ENCODE measurements around the gene STK25. TPM values are rescaled to one million over a fixed set of nuclear protein-coding genes. Genes with fewer than 3 reads are reported as not detected.

STK25 gene
- total and polyA plus RNA-seq, 3 donors from 2014 or later: 200 to 250 (median 224) TPM

- intact Hi-C loops (cut with DNase I; ENCODE audit: low total_unique reads): no loop called here
- TF ChIP-seq, protein P1, sequence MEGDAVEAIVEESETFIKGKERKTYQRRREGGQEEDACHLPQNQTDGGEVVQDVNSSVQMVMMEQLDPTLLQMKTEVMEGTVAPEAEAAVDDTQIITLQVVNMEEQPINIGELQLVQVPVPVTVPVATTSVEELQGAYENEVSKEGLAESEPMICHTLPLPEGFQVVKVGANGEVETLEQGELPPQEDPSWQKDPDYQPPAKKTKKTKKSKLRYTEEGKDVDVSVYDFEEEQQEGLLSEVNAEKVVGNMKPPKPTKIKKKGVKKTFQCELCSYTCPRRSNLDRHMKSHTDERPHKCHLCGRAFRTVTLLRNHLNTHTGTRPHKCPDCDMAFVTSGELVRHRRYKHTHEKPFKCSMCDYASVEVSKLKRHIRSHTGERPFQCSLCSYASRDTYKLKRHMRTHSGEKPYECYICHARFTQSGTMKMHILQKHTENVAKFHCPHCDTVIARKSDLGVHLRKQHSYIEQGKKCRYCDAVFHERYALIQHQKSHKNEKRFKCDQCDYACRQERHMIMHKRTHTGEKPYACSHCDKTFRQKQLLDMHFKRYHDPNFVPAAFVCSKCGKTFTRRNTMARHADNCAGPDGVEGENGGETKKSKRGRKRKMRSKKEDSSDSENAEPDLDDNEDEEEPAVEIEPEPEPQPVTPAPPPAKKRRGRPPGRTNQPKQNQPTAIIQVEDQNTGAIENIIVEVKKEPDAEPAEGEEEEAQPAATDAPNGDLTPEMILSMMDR (IDR thresholded peaks at IDR 0.05): no peak
- no peak for TF ChIP-seq POLR2A (IDR thresholded peaks at IDR 0.05)
- Histone ChIP-seq H3K4me1 (peaks cover 17% of the 10 kb centered on the region), H3K27me3 (no peaks in the 10 kb centered on the region), H3K9me3 (no peaks in the 10 kb centered on the region), H3K27ac (no peak overlapping the region), H3K4me3 (no peak overlapping the region), H3K36me3 (ENCODE audit: low read depth, missing control alignments) (no peaks in the 10 kb centered on the region)
- no peak for DNase-seq
- WGBS, 2 donors: 69% methylated on average over 12 of the region's 12 CpGs
Observed at GRCh38 chr2:241545523-241546473, 37.4 kb upstream of the STK25 start.

DNA sequence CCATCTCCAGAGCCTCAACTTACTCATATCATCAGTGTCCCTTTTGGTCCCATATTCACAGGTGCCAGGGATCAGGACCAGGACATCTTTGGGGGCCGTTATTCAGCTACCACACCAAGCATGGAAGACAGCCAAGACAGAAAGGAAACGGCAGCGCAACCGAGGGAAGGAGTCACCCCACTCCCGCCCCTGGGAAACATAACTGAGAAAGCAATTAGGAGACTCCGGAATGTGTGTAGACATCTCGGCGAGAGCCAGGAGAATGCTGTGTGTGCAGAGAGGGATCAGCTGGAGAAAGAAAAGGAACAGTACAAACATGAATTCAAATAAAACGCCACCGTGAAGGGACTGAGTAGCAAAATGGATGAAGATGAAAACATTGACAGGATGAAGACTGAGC, 36.7 kb upstream of the STK25 start:
- WGBS, 2 donors: 48 to 57% methylated on average over 10 of the region's 10 CpGs
- no peak overlapping the region for H3K4me3 ChIP-seq
- H3K27ac ChIP-seq: no peak overlapping the region
- no peaks in the 10 kb centered on the region for H3K27me3 ChIP-seq
- TF ChIP-seq, protein P1 (IDR thresholded peaks at IDR 0.05): no peak
- TF ChIP-seq POLR2A (IDR thresholded peaks at IDR 0.05): no peak
- H3K4me1 ChIP-seq: peaks cover 17% of the 10 kb centered on the region
- intact Hi-C loops (cut with DNase I; ENCODE audit: low total_unique reads): no loop called here
- no peaks in the 10 kb centered on the region for H3K36me3 ChIP-seq (ENCODE audit: low read depth, missing control alignments)
- H3K9me3 ChIP-seq: no peaks in the 10 kb centered on the region
- no peak for DNase-seq

- Histone ChIP-seq H3K36me3 (ENCODE audit: low read depth, missing control alignments) (no peaks in the 10 kb centered on the region), H3K4me1 (peaks cover 15% of the 10 kb centered on the region), H3K27ac (no peak overlapping the region), H3K4me3 (no peak overlapping the region), H3K9me3 (no peaks in the 10 kb centered on the region), H3K27me3 (no peaks in the 10 kb centered on the region)
- 38 to 43% methylated on average over 4 to 15 of the region's 15 CpGs for WGBS, 2 donors
- peak; percentile 36 for DNase-seq
- intact Hi-C loops (cut with DNase I; ENCODE audit: low total_unique reads): no loop called here
- no peak for TF ChIP-seq POLR2A (IDR thresholded peaks at IDR 0.05)
- TF ChIP-seq, protein P1 (IDR thresholded peaks at IDR 0.05): no peak
Observed at GRCh38 chr2:241542278-241542605, 33.9 kb upstream of the STK25 start.

DNA sequence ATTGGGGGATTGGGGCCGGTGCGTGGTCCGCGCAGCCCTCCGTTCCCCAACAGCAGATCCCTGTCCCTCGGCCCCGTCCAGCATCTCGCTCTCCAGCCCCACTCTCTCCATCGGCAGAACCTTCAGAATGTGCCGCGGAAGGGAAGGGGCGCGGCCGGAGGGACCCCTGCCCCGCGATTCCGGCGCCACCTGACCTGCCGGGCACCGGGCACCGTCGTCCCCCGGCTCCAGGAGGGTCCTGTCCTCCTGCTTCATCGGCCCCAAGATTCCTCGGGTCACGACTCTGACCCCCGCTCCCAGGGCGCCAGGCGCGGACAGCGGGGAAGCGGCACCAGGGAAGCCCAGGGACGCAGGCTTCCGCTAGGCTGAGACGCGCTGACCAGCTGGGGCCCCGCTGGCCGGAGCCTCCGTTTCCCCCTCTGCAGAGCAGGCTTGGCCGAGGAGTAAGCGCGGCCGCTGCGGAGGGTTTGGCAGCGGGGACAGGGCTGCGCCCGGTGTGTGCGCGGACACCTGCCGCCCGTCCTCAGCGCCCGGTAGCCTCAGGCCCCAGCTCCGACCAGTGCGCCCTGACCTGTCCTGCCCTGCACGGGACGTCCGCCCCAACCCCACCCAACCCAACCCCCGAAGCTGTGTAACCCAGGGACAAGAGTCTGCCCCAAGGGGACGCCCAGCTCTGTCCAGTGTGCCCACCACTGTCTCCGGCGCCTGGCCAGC, 33.3 kb upstream of the STK25 start:
- DNase-seq: no peak
- 3 to 16% methylated on average over 6 to 38 of the region's 62 CpGs for WGBS, 2 donors
- Histone ChIP-seq H3K27ac (no peak overlapping the region), H3K36me3 (ENCODE audit: low read depth, missing control alignments) (no peaks in the 10 kb centered on the region), H3K9me3 (no peaks in the 10 kb centered on the region), H3K4me1 (peaks cover 10% of the 10 kb centered on the region), H3K27me3 (no peaks in the 10 kb centered on the region), H3K4me3 (peak overlapping the region; percentile 39 to 53)
- intact Hi-C loops (cut with DNase I; ENCODE audit: low total_unique reads): no loop called here
- no peak for TF ChIP-seq POLR2A (IDR thresholded peaks at IDR 0.05)
- TF ChIP-seq, protein P1 (IDR thresholded peaks at IDR 0.05): no peak

Measured in testis (tissue), 3 donors.